Osteocyte (in vitro differentiated cells): ENCODE measurements around the gene FUT3. TPM values are rescaled to one million over a fixed set of nuclear protein-coding genes. Genes with fewer than 3 reads are reported as not detected.
"Not testable (repeated sequence)": the region's sequence is repeated elsewhere in the genome, so short reads cannot be mapped to it uniquely, and the experiment has no call there.

Experiments used
- DNase-seq: peaks from one replicate; pipeline ENCODE4 v3.0.0; 2021; ENCODE audit warnings: mixed read lengths; ENCODE audit not compliant: unreplicated experiment; ENCODE audit errors: extremely low spot score
- H3K27ac Mint-ChIP-seq: one replicate; pipeline ENCODE4 v1.8.0; 2021; ENCODE audit warnings: mild to moderate bottlenecking, mixed read lengths; ENCODE audit not compliant: unreplicated experiment
- H3K27me3 Mint-ChIP-seq: one replicate; pipeline ENCODE4 v1.8.0; 2021; ENCODE audit warnings: mixed read lengths; ENCODE audit not compliant: unreplicated experiment
- H3K36me3 Mint-ChIP-seq: one replicate; pipeline ENCODE4 v1.8.0; 2021; ENCODE audit warnings: mixed read lengths; ENCODE audit not compliant: unreplicated experiment
- H3K4me1 Mint-ChIP-seq: one replicate; pipeline ENCODE4 v1.8.0; 2021; ENCODE audit warnings: mixed read lengths; ENCODE audit not compliant: unreplicated experiment
- H3K4me3 Mint-ChIP-seq: one replicate; pipeline ENCODE4 v1.8.0; 2021; ENCODE audit warnings: mild to moderate bottlenecking, moderate library complexity, mixed read lengths; ENCODE audit not compliant: unreplicated experiment
- H3K9me3 Mint-ChIP-seq: one replicate; pipeline ENCODE4 v1.8.0; 2021; ENCODE audit warnings: mixed read lengths; ENCODE audit not compliant: unreplicated experiment
- CTCF ChIP-seq: fragments of 200-600 bp; sonication (generic); IDR thresholded peaks from 2 replicates; pipeline ENCODE4 v1.5.0; 2021; ENCODE audit warnings: antibody characterized with exemption, mild to moderate bottlenecking, moderate library complexity
- total RNA-seq: library from RNA; stranded (reverse); gene quantifications from 2 replicates; pipeline ENCODE4 v1.2.1, GENCODE V29; 2021

Gene FUT3
- total RNA-seq, 1 donor from 2014 or later = not detected

DNA sequence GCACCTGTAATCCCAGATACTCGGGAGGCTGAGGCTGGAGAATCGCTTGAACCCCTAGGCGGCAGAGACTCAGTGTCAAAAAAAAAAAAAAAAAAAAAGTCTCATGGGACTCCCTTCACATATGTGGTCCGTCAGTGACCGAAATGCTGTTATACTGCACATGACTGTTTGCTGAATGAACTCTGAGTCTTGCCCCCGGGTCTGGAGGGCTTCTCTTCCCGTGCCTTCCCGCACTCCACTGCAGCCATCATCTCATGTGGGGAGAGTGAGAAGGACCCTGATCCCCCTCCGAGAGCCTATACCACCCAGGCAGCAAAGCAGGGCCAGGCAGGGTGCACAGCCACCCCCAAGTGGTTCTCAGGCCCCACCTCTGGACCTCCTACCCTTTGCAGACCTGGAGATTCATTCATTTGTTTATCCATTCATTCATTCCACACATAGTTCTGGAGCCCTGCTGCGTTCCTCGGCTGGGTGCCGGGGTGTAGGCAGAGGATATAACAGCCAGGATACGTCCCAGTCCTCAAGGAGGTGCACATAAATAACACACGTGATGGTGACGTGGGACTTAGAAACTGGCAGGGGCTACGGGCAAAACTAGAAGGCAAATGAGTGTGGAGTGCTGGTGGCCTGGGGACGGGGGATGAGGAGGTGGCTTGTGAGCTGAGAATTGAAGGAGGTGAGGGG lies 38.2 kb upstream of the FUT3 start:
- no peaks in the 10 kb centered on the region for H3K4me1 Mint-ChIP-seq
- TF ChIP-seq CTCF = no peak
- H3K9me3 Mint-ChIP-seq = no peaks in the 10 kb centered on the region
- DNase-seq = no peak
- no peaks in the 10 kb centered on the region for H3K27me3 Mint-ChIP-seq
- H3K4me3 Mint-ChIP-seq = no peak overlapping the region
- H3K36me3 Mint-ChIP-seq = no peaks in the 10 kb centered on the region
- no peak overlapping the region for H3K27ac Mint-ChIP-seq

GRCh38 chr19:5884065-5884811 lies 33.0 kb upstream of the FUT3 start:
- DNase-seq, H3K36me3 Mint-ChIP-seq, H3K4me3 Mint-ChIP-seq, H3K27me3 Mint-ChIP-seq, H3K9me3 Mint-ChIP-seq, H3K27ac Mint-ChIP-seq: not testable (repeated sequence)
- H3K4me1 Mint-ChIP-seq = peaks cover 12% of the 10 kb centered on the region

DNA sequence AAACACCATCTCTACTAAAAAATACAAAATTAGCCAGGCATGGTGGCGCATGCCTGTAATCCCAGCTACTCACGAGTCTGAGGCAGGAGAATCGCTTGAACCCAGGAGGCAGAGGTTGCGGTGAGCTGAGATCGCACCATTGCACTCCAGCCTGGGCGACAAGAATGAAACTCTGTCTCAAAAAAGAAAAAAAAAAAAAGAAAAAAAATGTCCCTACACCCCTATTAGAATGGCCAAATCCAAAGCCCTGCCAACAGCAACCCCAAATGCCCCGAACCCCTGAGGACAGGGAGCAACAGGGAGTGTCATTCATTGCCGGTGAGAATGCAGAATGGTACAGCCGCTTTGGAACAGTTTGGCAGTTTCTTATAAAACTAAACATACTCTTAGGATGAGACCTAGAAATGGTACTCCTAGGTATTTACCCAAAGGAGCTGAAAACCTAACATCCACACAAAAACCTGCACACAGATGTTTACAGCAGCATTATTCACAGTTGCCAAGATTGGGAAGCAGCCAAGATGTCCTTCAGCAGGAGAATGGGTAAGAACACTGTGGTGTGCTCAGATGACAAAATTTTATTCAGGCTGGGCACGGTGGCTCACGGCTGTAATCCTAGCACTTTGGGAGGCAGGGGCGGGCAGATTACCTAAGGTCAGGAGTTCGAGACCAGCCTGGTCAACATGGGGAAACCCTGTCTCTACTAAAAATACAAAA lies 32.1 kb upstream of the FUT3 start:
- not testable (repeated sequence) for H3K27ac Mint-ChIP-seq, H3K4me3 Mint-ChIP-seq, DNase-seq, H3K27me3 Mint-ChIP-seq, H3K9me3 Mint-ChIP-seq, H3K36me3 Mint-ChIP-seq
- peaks cover 12% of the 10 kb centered on the region for H3K4me1 Mint-ChIP-seq

DNA sequence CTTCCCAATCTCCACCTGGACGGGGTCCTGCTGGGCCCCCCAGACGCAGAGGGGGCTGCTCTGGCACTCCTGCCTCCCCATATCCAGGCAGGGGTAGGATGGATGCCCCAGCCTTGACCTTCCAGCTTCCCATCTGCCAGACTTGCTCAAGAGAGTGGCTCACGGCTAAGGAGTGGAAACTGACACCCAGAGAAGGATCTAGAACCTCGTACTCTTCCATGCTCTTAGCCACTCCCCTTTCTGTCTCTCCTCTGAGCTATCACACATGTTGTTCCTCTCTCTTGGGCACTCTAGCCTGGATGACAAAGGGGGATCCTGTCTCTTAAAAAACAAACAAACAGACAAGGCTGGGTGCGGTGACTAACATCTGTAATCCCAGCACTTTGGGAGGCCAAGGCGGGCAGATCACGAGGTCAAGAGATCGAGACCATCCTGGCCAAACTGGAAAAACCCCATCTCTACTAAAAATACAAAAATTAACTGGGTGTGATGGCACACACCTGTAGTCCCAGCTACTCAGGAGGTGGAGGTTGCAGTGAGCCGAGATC lies 31.2 kb upstream of the FUT3 start:
- Mint-ChIP-seq H3K9me3 (no peaks in the 10 kb centered on the region), H3K4me3 (no peak overlapping the region), H3K27me3 (peaks cover 4% of the 10 kb centered on the region), H3K36me3 (no peaks in the 10 kb centered on the region), H3K4me1 (peaks cover 12% of the 10 kb centered on the region), H3K27ac (no peak overlapping the region)
- DNase-seq = no peak
- no peak for TF ChIP-seq CTCF

- Mint-ChIP-seq H3K9me3 (no peaks in the 10 kb centered on the region), H3K4me1 (peaks cover 12% of the 10 kb centered on the region), H3K27ac (no peak overlapping the region), H3K36me3 (no peaks in the 10 kb centered on the region), H3K4me3 (no peak overlapping the region), H3K27me3 (peaks cover 4% of the 10 kb centered on the region)
- no peak for TF ChIP-seq CTCF
- DNase-seq = no peak
These were observed 30.5 kb upstream of the FUT3 start for GRCh38 chr19:5881543-5882299.
